ENCODE results near the gene SERGEF.
A peak's percentile ranks its signal among the peaks of the same experiment; 100 is the strongest.

SERGEF gene

DNA sequence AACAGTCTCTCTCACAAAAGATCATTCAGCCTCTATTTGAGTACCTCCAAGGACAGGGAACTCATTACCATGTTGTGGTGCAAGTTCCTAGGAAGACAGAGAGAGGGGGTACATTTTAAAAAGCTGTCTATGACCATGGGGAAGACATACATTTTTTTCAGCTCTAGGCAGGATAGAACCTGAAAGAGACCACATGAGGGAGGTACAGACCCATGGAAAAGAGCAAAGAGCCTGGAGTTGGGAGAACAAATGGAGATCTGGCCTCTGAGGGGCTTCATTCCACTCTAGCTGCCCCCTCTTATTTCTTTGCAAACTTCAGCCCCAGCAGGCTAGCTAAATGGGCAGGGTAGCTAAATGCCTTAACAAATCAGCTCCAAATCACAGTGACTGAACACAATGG lies 241.9 kb downstream of the SERGEF start:
- H3K36me3 ChIP-seq (ENCODE audit: low read length) = no peaks in the 10 kb centered on the region
- no peak overlapping the region for H2AFZ ChIP-seq (ENCODE audit: low read depth, low read length, severe bottlenecking)
- H3K9ac ChIP-seq (ENCODE audit: low read length) = no peak overlapping the region
- no peaks in the 10 kb centered on the region for H3F3A ChIP-seq (ENCODE audit: insufficient read depth)
- H3K9me2 ChIP-seq (replicated peaks; ENCODE audit: insufficient read depth, low read length) = no peaks in the 10 kb centered on the region
- H3K79me2 ChIP-seq (ENCODE audit: insufficient read depth, low read length) = no peaks in the 10 kb centered on the region
- no peak overlapping the region for H3K4me2 ChIP-seq (ENCODE audit: low read depth, low read length, poor library complexity, severe bottlenecking)
- no peak overlapping the region for H3K4me3 ChIP-seq (ENCODE audit: insufficient read depth, low read length, poor library complexity, severe bottlenecking)
- no peak overlapping the region for H3K27ac ChIP-seq (ENCODE audit: low read depth, low read length)
- TF ChIP-seq, protein P1, sequence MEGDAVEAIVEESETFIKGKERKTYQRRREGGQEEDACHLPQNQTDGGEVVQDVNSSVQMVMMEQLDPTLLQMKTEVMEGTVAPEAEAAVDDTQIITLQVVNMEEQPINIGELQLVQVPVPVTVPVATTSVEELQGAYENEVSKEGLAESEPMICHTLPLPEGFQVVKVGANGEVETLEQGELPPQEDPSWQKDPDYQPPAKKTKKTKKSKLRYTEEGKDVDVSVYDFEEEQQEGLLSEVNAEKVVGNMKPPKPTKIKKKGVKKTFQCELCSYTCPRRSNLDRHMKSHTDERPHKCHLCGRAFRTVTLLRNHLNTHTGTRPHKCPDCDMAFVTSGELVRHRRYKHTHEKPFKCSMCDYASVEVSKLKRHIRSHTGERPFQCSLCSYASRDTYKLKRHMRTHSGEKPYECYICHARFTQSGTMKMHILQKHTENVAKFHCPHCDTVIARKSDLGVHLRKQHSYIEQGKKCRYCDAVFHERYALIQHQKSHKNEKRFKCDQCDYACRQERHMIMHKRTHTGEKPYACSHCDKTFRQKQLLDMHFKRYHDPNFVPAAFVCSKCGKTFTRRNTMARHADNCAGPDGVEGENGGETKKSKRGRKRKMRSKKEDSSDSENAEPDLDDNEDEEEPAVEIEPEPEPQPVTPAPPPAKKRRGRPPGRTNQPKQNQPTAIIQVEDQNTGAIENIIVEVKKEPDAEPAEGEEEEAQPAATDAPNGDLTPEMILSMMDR (IDR thresholded peaks at IDR 0.05; ENCODE audit: insufficient read depth, low read length, poor library complexity, severe bottlenecking) = no peak
- no peak for TF ChIP-seq EZH2phosphoT487 (conservative IDR thresholded peaks at IDR 0.05; ENCODE audit: low read length)
- no peaks in the 10 kb centered on the region for H4K20me1 ChIP-seq (ENCODE audit: low read depth, low read length)
- no peaks in the 10 kb centered on the region for H3K9me3 ChIP-seq (ENCODE audit: insufficient read depth, low read length)
- H3K27me3 ChIP-seq (ENCODE audit: low read length) = no peaks in the 10 kb centered on the region

DNA sequence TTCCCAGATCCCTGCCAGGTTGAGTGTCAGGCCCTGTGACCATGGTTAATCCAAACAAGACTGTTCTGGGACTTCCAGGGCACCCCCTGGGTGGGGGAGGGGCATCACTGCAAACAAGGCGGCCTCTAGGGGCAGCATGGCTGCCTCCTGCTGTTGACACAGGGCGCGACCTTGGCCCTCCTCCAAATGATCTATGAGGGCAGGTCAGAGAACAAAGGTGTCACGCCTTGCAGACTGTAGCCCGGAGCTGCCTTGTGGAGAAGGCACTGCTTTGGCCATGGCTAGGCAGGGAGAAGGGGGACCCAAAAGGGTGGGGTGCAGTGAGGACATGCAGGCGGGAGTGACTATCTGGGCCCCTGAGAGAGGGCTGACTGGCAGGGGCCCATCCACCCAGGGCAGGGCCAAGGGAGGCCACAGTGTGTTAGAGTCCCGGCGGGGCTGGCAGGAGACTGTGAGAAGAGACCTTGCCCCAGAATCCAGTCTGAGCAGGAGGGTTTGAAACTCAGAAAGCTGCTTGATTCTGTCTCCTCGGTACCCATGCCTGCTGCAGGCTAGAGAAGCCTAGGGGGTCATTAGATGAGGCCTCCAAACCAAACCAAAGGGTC lies 242.7 kb downstream of the SERGEF start:
- H3K36me3 ChIP-seq (ENCODE audit: low read length) = no peaks in the 10 kb centered on the region
- no peaks in the 10 kb centered on the region for H4K20me1 ChIP-seq (ENCODE audit: low read depth, low read length)
- no peak overlapping the region for H3K4me3 ChIP-seq (ENCODE audit: insufficient read depth, low read length, poor library complexity, severe bottlenecking)
- no peak overlapping the region for H2AFZ ChIP-seq (ENCODE audit: low read depth, low read length, severe bottlenecking)
- H3K4me2 ChIP-seq (ENCODE audit: low read depth, low read length, poor library complexity, severe bottlenecking) = no peak overlapping the region
- H3K9me3 ChIP-seq (ENCODE audit: insufficient read depth, low read length) = no peaks in the 10 kb centered on the region
- H3K27ac ChIP-seq (ENCODE audit: low read depth, low read length) = no peak overlapping the region
- H3K27me3 ChIP-seq (ENCODE audit: low read length) = no peaks in the 10 kb centered on the region
- TF ChIP-seq, protein P1 (IDR thresholded peaks at IDR 0.05; ENCODE audit: insufficient read depth, low read length, poor library complexity, severe bottlenecking) = peak; percentile 46
- no peak for TF ChIP-seq EZH2phosphoT487 (conservative IDR thresholded peaks at IDR 0.05; ENCODE audit: low read length)
- H3K9ac ChIP-seq (ENCODE audit: low read length) = no peak overlapping the region
- no peaks in the 10 kb centered on the region for H3F3A ChIP-seq (ENCODE audit: insufficient read depth)
- no peaks in the 10 kb centered on the region for H3K79me2 ChIP-seq (ENCODE audit: insufficient read depth, low read length)
- H3K9me2 ChIP-seq (replicated peaks; ENCODE audit: insufficient read depth, low read length) = no peaks in the 10 kb centered on the region

DNA sequence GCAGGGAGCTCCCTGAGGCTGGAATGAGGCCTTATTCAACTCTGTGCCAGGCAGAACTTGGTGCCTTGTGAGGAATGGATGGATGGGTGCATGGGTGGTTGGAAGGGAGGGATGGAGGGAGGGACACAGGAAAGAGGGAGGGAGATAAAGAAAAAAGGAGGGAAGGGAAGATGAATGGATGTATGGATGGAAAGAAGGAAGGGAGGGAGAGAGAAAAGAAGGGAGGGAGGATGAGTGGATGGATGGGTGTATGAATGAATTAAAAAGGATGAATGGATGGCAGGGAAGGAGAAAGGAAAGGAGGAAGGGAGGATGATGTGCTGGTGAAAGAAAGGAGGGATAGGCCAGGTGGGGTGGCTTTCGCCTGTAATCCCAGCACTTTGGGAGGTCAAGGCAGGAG lies 243.6 kb downstream of the SERGEF start:
- TF ChIP-seq, protein P1 (IDR thresholded peaks at IDR 0.05; ENCODE audit: insufficient read depth, low read length, poor library complexity, severe bottlenecking) = no peak
- no peak for TF ChIP-seq EZH2phosphoT487 (conservative IDR thresholded peaks at IDR 0.05; ENCODE audit: low read length)
- Histone ChIP-seq H3K27ac (ENCODE audit: low read depth, low read length) (no peak overlapping the region), H2AFZ (ENCODE audit: low read depth, low read length, severe bottlenecking) (no peak overlapping the region), H3K9me2 (replicated peaks; ENCODE audit: insufficient read depth, low read length) (no peaks in the 10 kb centered on the region), H4K20me1 (ENCODE audit: low read depth, low read length) (no peaks in the 10 kb centered on the region), H3K4me3 (ENCODE audit: insufficient read depth, low read length, poor library complexity, severe bottlenecking) (no peak overlapping the region), H3K36me3 (ENCODE audit: low read length) (no peaks in the 10 kb centered on the region), H3F3A (ENCODE audit: insufficient read depth) (no peaks in the 10 kb centered on the region), H3K79me2 (ENCODE audit: insufficient read depth, low read length) (no peaks in the 10 kb centered on the region), H3K4me2 (ENCODE audit: low read depth, low read length, poor library complexity, severe bottlenecking) (no peak overlapping the region), H3K9ac (ENCODE audit: low read length) (no peak overlapping the region), H3K27me3 (ENCODE audit: low read length) (no peaks in the 10 kb centered on the region), H3K9me3 (ENCODE audit: insufficient read depth, low read length) (no peaks in the 10 kb centered on the region)
